Adipocyte (in vitro differentiated cells): ENCODE results near the gene SLC37A4.
A peak's percentile ranks its signal among the peaks of the same experiment; 100 is the strongest.
"Not testable (repeated sequence)": the region's sequence is repeated elsewhere in the genome, so short reads cannot be mapped to it uniquely, and the experiment has no call there.

Source experiments
- DNase-seq: peaks from one replicate; pipeline ENCODE4 v3.0.0-alpha.2; 2015; ENCODE audit warnings: low read depth
- H3K27me3 ChIP-seq: replicated peaks from 2 replicates; pipeline ENCODE4 v1.7.0; 2013; ENCODE audit warnings: mild to moderate bottlenecking, low read length, moderate library complexity; ENCODE audit not compliant: control insufficient read depth, insufficient read depth
- H3K36me3 ChIP-seq: 2 replicates; pipeline ENCODE4 v1.7.0; 2013; ENCODE audit warnings: low read length, mild to moderate bottlenecking, moderate library complexity; ENCODE audit not compliant: control insufficient read depth, insufficient read depth, severe bottlenecking
- H3K4me1 ChIP-seq: 2 replicates; pipeline ENCODE4 v1.7.0; 2013; ENCODE audit warnings: mild to moderate bottlenecking, low read length, moderate library complexity; ENCODE audit not compliant: control insufficient read depth, insufficient read depth
- H3K4me3 ChIP-seq: 2 replicates; pipeline ENCODE4 v1.7.0; 2013; ENCODE audit warnings: mild to moderate bottlenecking, low read length, moderate library complexity
- H3K9ac ChIP-seq: 2 replicates; pipeline ENCODE4 v1.7.0; 2013; ENCODE audit warnings: mild to moderate bottlenecking, low read length, moderate library complexity
- H3K9me3 ChIP-seq: 2 replicates; pipeline ENCODE4 v1.7.0; 2013; ENCODE audit warnings: mild to moderate bottlenecking, low read length, moderate library complexity; ENCODE audit not compliant: control insufficient read depth

The SLC37A4 gene

GRCh38 chr11:119025978-119026766 is 4.5 kb downstream of the SLC37A4 start:
- Histone ChIP-seq H3K4me3 (no peak overlapping the region), H3K4me1 (peaks cover 45% of the 10 kb centered on the region), H3K9me3 (no peaks in the 10 kb centered on the region), H3K9ac (no peak overlapping the region), H3K27me3 (no peaks in the 10 kb centered on the region), H3K36me3 (peaks cover 28% of the 10 kb centered on the region)
- no peak for DNase-seq

DNA sequence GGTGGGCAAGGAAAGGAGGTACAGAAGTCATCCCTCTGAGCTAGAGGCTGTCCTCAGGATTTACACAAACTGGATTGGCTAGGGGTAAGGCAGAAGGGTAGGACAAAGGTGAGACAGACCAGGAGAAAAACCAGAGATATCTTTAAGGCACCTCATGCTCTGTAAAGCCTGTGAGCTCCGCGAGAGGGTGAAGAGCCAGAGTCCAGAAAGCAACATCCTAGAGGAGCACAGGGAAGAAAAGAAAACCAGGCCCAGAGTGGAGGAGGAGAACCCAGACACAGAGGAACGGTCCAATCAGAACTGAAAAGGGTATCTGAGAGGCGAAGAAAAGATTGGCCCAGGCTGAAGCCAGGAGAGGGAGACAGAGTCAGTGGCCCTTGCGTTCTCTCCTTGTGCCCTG is 5.1 kb downstream of the SLC37A4 start:
- Histone ChIP-seq H3K36me3 (peaks cover 28% of the 10 kb centered on the region), H3K4me1 (peaks cover 48% of the 10 kb centered on the region)

GRCh38 chr11:119025099-119025473 is 5.6 kb downstream of the SLC37A4 start:
- Histone ChIP-seq H3K9ac (no peak overlapping the region), H3K9me3 (no peaks in the 10 kb centered on the region), H3K27me3 (no peaks in the 10 kb centered on the region), H3K4me3 (no peak overlapping the region), H3K4me1 (peaks cover 49% of the 10 kb centered on the region), H3K36me3 (peaks cover 28% of the 10 kb centered on the region)
- DNase-seq, result no peak

More for the DNA sequence above, 5.1 kb downstream of the SLC37A4 start:
- DNase-seq, result no peak
- no peak overlapping the region for H3K9ac ChIP-seq
- H3K27me3 ChIP-seq, result no peaks in the 10 kb centered on the region
- no peak overlapping the region for H3K4me3 ChIP-seq
- no peaks in the 10 kb centered on the region for H3K9me3 ChIP-seq

DNA sequence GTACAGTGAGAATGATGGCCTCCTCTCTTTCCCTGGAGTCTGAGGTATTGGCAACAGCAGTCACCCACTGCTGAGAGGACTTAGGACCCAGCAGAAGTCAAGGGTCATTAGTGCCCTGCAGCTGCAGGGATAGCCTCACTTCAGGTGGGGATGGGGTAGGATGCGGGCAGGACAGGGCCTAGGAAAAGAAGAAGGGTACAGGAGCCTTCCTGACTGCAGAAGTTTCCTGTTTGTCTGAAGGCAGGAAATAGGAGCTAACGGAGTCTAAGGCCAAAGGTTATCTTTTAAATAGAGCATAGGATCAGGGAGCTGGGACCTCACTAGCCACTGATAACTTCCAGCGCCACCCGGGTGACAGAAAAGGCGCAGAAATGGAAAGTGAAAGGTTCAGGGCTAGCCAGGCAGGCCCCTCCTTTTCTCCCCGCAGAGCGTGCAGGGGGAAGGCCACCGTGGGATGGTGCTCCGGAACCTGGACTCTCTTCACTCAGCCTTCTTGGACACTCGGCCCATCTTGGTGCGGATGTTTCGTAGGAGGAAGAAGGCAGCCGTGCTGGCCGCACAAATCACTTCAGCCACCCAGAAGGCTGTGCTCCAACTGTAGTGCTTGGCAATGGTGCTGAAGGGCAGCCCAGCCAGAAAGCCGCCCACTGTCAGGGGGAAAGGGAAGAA is 6.1 kb downstream of the SLC37A4 start:
- Histone ChIP-seq H3K4me1 (peaks cover 48% of the 10 kb centered on the region), H3K4me3 (no peak overlapping the region), H3K27me3 (no peaks in the 10 kb centered on the region), H3K9me3 (no peaks in the 10 kb centered on the region), H3K9ac (peak overlapping the region; percentile 10), H3K36me3 (peaks cover 28% of the 10 kb centered on the region)
- no peak for DNase-seq

DNA sequence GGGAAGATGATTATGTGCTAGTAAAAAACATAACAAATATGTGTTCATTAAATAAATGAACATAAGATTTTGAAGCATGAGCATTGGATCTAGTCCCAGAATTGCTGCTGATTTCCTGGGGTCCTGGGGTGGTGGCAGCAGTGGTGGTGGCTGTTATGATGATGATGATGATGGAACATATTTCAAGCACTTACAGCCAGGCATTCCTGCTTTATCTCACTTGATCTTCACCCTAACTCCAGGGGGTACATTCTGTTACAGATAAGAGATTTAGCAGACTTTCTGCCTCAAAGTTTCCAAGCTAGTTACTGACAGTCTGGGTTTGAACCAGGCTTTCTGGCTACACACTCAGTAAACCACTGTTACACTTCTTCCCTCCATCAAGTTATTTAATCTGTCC is 6.9 kb downstream of the SLC37A4 start:
- Histone ChIP-seq H3K36me3 (peaks cover 28% of the 10 kb centered on the region), H3K9me3 (no peaks in the 10 kb centered on the region), H3K27me3 (no peaks in the 10 kb centered on the region), H3K4me1 (peaks cover 41% of the 10 kb centered on the region), H3K9ac (no peak overlapping the region), H3K4me3 (no peak overlapping the region)
- no peak for DNase-seq

- Histone ChIP-seq H3K36me3 (peaks cover 32% of the 10 kb centered on the region), H3K4me1 (peaks cover 46% of the 10 kb centered on the region), H3K27me3 (no peaks in the 10 kb centered on the region), H3K9me3 (no peaks in the 10 kb centered on the region), H3K4me3 (no peak overlapping the region), H3K9ac (no peak overlapping the region)
- no peak for DNase-seq
These were observed 9.0 kb downstream of the SLC37A4 start for GRCh38 chr11:119021631-119022030.

DNA sequence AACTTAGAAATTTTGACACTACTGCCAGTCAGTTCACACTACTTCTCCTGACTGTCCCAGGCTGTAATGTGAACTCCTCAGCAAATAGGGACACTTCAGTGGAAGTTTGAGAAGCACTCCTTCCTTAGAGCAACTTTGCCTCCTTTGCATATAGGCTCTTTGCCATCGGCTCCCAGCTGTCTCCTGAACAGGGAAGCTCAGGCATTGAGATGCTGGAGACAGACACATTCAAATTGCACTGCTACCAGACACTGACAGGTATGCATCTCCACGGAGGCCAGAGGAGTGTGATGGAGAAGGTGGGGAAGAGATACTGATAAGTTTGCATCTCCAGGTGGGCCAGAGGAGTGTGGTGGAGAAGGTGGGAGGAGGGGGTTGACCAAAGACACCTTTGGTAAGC is 10.7 kb downstream of the SLC37A4 start:
- H3K9me3 ChIP-seq, result no peaks in the 10 kb centered on the region

GRCh38 chr11:119018074-119018938 is 12.4 kb downstream of the SLC37A4 start, which contains the start of the genes RPS25 and TRAPPC4:
TSS of gene RPS25 (minus strand) at chr11:119018343. CDS start at chr11:119018284, 59 bp downstream.
TSS of gene TRAPPC4 (plus strand) at chr11:119018766. CDS start at chr11:119018796, 30 bp downstream.
- H3K27me3 ChIP-seq, result no peaks in the 10 kb centered on the region
- peak; percentile 98 for DNase-seq
- peak within 1 kb of the TSS; percentile 92 for H3K4me3 ChIP-seq
- peak within 1 kb of the TSS; percentile 96 for H3K9ac ChIP-seq
- no peaks in the 10 kb centered on the region for H3K9me3 ChIP-seq
- peaks cover 45% of the 10 kb centered on the region for H3K36me3 ChIP-seq
- peaks cover 31% of the 10 kb centered on the region for H3K4me1 ChIP-seq

More for the DNA sequence above, 10.7 kb downstream of the SLC37A4 start:
- H3K9ac ChIP-seq, result peak overlapping the region; percentile 96
- DNase-seq, result no peak
- H3K36me3 ChIP-seq, result peaks cover 45% of the 10 kb centered on the region
- peaks cover 46% of the 10 kb centered on the region for H3K4me1 ChIP-seq
- H3K27me3 ChIP-seq, result no peaks in the 10 kb centered on the region
- peak overlapping the region; percentile 92 for H3K4me3 ChIP-seq

- Histone ChIP-seq H3K4me3 (peak overlapping the region; percentile 92), H3K4me1 (peaks cover 28% of the 10 kb centered on the region), H3K9ac (peak overlapping the region; percentile 96), H3K36me3 (peaks cover 46% of the 10 kb centered on the region)
- H3K9me3 ChIP-seq, DNase-seq, H3K27me3 ChIP-seq: not testable (repeated sequence)
These were observed 13.3 kb downstream of the SLC37A4 start for GRCh38 chr11:119017377-119017776.

GRCh38 chr11:119016216-119017009 is 14.3 kb downstream of the SLC37A4 start:
- peak overlapping the region; percentile 92 for H3K4me3 ChIP-seq
- H3K4me1 ChIP-seq, result peaks cover 27% of the 10 kb centered on the region
- H3K36me3 ChIP-seq, result peaks cover 50% of the 10 kb centered on the region
- no peaks in the 10 kb centered on the region for H3K27me3 ChIP-seq
- no peak for DNase-seq
- no peaks in the 10 kb centered on the region for H3K9me3 ChIP-seq
- H3K9ac ChIP-seq, result peak overlapping the region; percentile 96
